ENCODE measurements around the gene GPR34. TPM values are rescaled to one million over a fixed set of nuclear protein-coding genes. Genes with fewer than 3 reads are reported as not detected.
"Not testable (repeated sequence)": the region's sequence is repeated elsewhere in the genome, so short reads cannot be mapped to it uniquely, and the experiment has no call there.

Gene GPR34
- total RNA-seq, 1 donor from 2014 or later: 33.6 TPM

GRCh38 chrX:41716767-41717473 is 28.1 kb downstream of the GPR34 start:
- intact Hi-C loops (cut with DNase I): no loop called here
- ATAC-seq: no peak
- no peak for TF ChIP-seq CTCF (IDR thresholded peaks at IDR 0.05)
- no peaks in the 10 kb centered on the region for H3K4me1 ChIP-seq
- H3K27ac ChIP-seq: no peak overlapping the region
- DNase-seq: no peak
- no peaks in the 10 kb centered on the region for H3K36me3 ChIP-seq
- H3K27me3 ChIP-seq (ENCODE audit: low read depth): no peaks in the 10 kb centered on the region
- H3K4me3 ChIP-seq: no peak overlapping the region
- no peaks in the 10 kb centered on the region for H3K9me3 ChIP-seq

GRCh38 chrX:41718481-41719235 is 29.9 kb downstream of the GPR34 start:
- H3K9me3 ChIP-seq: no peaks in the 10 kb centered on the region
- H3K27ac ChIP-seq: no peak overlapping the region
- H3K27me3 ChIP-seq (ENCODE audit: low read depth): no peaks in the 10 kb centered on the region
- ATAC-seq: no peak
- no peak for TF ChIP-seq CTCF (IDR thresholded peaks at IDR 0.05)
- peaks cover 9% of the 10 kb centered on the region for H3K4me1 ChIP-seq
- no peak for DNase-seq
- intact Hi-C loops (cut with DNase I): no loop called here
- H3K36me3 ChIP-seq: no peaks in the 10 kb centered on the region
- H3K4me3 ChIP-seq: no peak overlapping the region

GRCh38 chrX:41719610-41720009 is 30.8 kb downstream of the GPR34 start:
- H3K27me3 ChIP-seq (ENCODE audit: low read depth); H3K4me1 ChIP-seq; DNase-seq; H3K36me3 ChIP-seq; intact Hi-C loops (cut with DNase I); ATAC-seq; H3K9me3 ChIP-seq; H3K27ac ChIP-seq; H3K4me3 ChIP-seq: not testable (repeated sequence)

GRCh38 chrX:41720125-41720779 is 31.5 kb downstream of the GPR34 start:
- Histone ChIP-seq H3K4me1 (peaks cover 9% of the 10 kb centered on the region), H3K4me3 (no peak overlapping the region), H3K9me3 (no peaks in the 10 kb centered on the region), H3K36me3 (no peaks in the 10 kb centered on the region), H3K27ac (no peak overlapping the region), H3K27me3 (ENCODE audit: low read depth) (no peaks in the 10 kb centered on the region)
- intact Hi-C loops (cut with DNase I): no loop called here
- ATAC-seq (peak; percentile 29 to 44), DNase-seq (no peak)
- TF ChIP-seq CTCF (IDR thresholded peaks at IDR 0.05): no peak

- H3K4me3 ChIP-seq: no peak overlapping the region
- no peak for TF ChIP-seq CTCF (IDR thresholded peaks at IDR 0.05)
- intact Hi-C loops (cut with DNase I): no loop called here
- H3K4me1 ChIP-seq: peaks cover 9% of the 10 kb centered on the region
- ATAC-seq (no peak), DNase-seq (no peak)
- H3K9me3 ChIP-seq: no peaks in the 10 kb centered on the region
- H3K27ac ChIP-seq: no peak overlapping the region
- no peaks in the 10 kb centered on the region for H3K27me3 ChIP-seq (ENCODE audit: low read depth)
- no peaks in the 10 kb centered on the region for H3K36me3 ChIP-seq
Observed at GRCh38 chrX:41721590-41721989, 32.8 kb downstream of the GPR34 start.

- Histone ChIP-seq H3K4me1 (peaks cover 9% of the 10 kb centered on the region), H3K27ac (no peak overlapping the region), H3K36me3 (no peaks in the 10 kb centered on the region), H3K27me3 (ENCODE audit: low read depth) (no peaks in the 10 kb centered on the region), H3K4me3 (no peak overlapping the region), H3K9me3 (no peaks in the 10 kb centered on the region)
- no peak for ATAC-seq
- TF ChIP-seq CTCF (IDR thresholded peaks at IDR 0.05): no peak
- intact Hi-C loops (cut with DNase I): no loop called here
- DNase-seq: no peak
Observed at GRCh38 chrX:41722214-41722613, 33.4 kb downstream of the GPR34 start.
